Right lobe of liver (tissue), 4 donors: ENCODE data around the gene TNS3.

Experiments used
- CTCF ChIP-seq, 4 donors: fragments of 200-600 bp in 3 of 4; fragments of 450-650 bp in 1 of 4; IDR thresholded peaks; one replicate each; pipeline versions ENCODE4 v1.5.1 to v1.8.0; 2016 to 2022; ENCODE audit warnings: antibody characterized with exemption in 4 of 4, mild to moderate bottlenecking in 2 of 4
- POLR2A ChIP-seq: fragments of 450-650 bp; IDR thresholded peaks from one replicate; pipeline ENCODE4 v1.6.1; 2017; ENCODE audit warnings: antibody characterized with exemption, mild to moderate bottlenecking
- donor health status: DM: no; HTN: no; CAD: no.
- donor health status: DM: no; HTN: no; CAD: no.
- donor health status: DM: no; HTN: yes; CAD: no.

GRCh38 chr7:47472444-47473157, 109.3 kb downstream of the TNS3 start:
- TF ChIP-seq CTCF (IDR thresholded peaks at IDR 0.05) (no peak), POLR2A (no peak)
